Calu3 (cell line): ENCODE results near the gene HEBP2. TPM values are rescaled to one million over a fixed set of nuclear protein-coding genes. Genes with fewer than 3 reads are reported as not detected.

Experiments used
- BruUV-seq: library from RNA; stranded (reverse); fragments of 400-500 nt; replicated peaks from 2 replicates; lab custom pipeline; 2021; lab: Mats Ljungman, UMichigan
- CTCF ChIA-PET: fragments of 300-600 bp; sonication (Branson Sonifier 250); formaldehyde crosslinking; loops from one replicate; lab custom pipeline; 2022; ENCODE audit warnings: antibody characterized with exemption; lab: Charles Lee
- DNase-seq: peaks from one replicate; pipeline ENCODE4 v3.0.0; 2022
- H3K27ac Mint-ChIP-seq: one replicate; pipeline ENCODE4 v1.8.0; 2022; ENCODE audit warnings: mixed read lengths; ENCODE audit not compliant: unreplicated experiment
- H3K27me3 Mint-ChIP-seq: one replicate; pipeline ENCODE4 v1.8.0; 2022; ENCODE audit warnings: mixed read lengths; ENCODE audit not compliant: unreplicated experiment
- H3K36me3 Mint-ChIP-seq: one replicate; pipeline ENCODE4 v1.8.0; 2022; ENCODE audit warnings: mild to moderate bottlenecking, moderate library complexity, mixed read lengths; ENCODE audit not compliant: insufficient read depth, unreplicated experiment
- H3K4me1 Mint-ChIP-seq: one replicate; pipeline ENCODE4 v1.8.0; 2022; ENCODE audit warnings: mild to moderate bottlenecking, low read depth, mixed read lengths; ENCODE audit not compliant: unreplicated experiment
- H3K4me3 Mint-ChIP-seq: one replicate; pipeline ENCODE4 v1.8.0; 2022; ENCODE audit warnings: mild to moderate bottlenecking, low read depth, moderate library complexity, mixed read lengths; ENCODE audit not compliant: unreplicated experiment
- H3K9me3 Mint-ChIP-seq: one replicate; pipeline ENCODE4 v1.8.0; 2022; ENCODE audit warnings: low read depth, mixed read lengths; ENCODE audit not compliant: unreplicated experiment
- intact Hi-C: fragments of 100-400 bp; cut with micrococcal nuclease; formaldehyde crosslinking; loops from one replicate; pipeline ENCODE4 v1.10.0; 2022; ENCODE audit not compliant: unreplicated experiment
- total RNA-seq: library from RNA; stranded (reverse); gene quantifications from 2 replicates; pipeline ENCODE4 v1.2.3, GENCODE V29; 2022
- TF ChIP-seq, protein P1 (sequence below): fragments of 200-600 bp; IDR thresholded peaks from one replicate; pipeline ENCODE4 v1.8.0; 2022; ENCODE audit warnings: antibody characterized with exemption; ENCODE audit not compliant: unreplicated experiment

HEBP2 gene
- total RNA-seq, 1 experiment from 2014 or later = 33.4 TPM

GRCh38 chr6:138389551-138389950 is 14.5 kb upstream of the HEBP2 start:
- intact Hi-C loops = no loop called here
- Mint-ChIP-seq H3K4me1 (no peaks in the 10 kb centered on the region), H3K36me3 (no peaks in the 10 kb centered on the region), H3K27me3 (no peaks in the 10 kb centered on the region), H3K27ac (no peak overlapping the region), H3K9me3 (no peaks in the 10 kb centered on the region), H3K4me3 (no peak overlapping the region)
- CTCF ChIA-PET = no interaction called here
- DNase-seq = no peak
- BruUV-seq = no TSS peak
- TF ChIP-seq, protein P1, sequence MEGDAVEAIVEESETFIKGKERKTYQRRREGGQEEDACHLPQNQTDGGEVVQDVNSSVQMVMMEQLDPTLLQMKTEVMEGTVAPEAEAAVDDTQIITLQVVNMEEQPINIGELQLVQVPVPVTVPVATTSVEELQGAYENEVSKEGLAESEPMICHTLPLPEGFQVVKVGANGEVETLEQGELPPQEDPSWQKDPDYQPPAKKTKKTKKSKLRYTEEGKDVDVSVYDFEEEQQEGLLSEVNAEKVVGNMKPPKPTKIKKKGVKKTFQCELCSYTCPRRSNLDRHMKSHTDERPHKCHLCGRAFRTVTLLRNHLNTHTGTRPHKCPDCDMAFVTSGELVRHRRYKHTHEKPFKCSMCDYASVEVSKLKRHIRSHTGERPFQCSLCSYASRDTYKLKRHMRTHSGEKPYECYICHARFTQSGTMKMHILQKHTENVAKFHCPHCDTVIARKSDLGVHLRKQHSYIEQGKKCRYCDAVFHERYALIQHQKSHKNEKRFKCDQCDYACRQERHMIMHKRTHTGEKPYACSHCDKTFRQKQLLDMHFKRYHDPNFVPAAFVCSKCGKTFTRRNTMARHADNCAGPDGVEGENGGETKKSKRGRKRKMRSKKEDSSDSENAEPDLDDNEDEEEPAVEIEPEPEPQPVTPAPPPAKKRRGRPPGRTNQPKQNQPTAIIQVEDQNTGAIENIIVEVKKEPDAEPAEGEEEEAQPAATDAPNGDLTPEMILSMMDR = no peak

GRCh38 chr6:138393871-138394783 is 9.9 kb upstream of the HEBP2 start:
- Mint-ChIP-seq H3K4me3 (no peak overlapping the region), H3K4me1 (no peaks in the 10 kb centered on the region), H3K9me3 (no peaks in the 10 kb centered on the region), H3K36me3 (no peaks in the 10 kb centered on the region), H3K27me3 (no peaks in the 10 kb centered on the region), H3K27ac (no peak overlapping the region)
- CTCF ChIA-PET = interaction anchor here (0.6 kb wide), 1 partner anchor 16 kb away, joined by 4 read pairs; no protein-coding TSS in a partner anchor
- BruUV-seq = no TSS peak
- no peak for DNase-seq
- intact Hi-C loops = no loop called here
- TF ChIP-seq, protein P1 = no peak

DNA sequence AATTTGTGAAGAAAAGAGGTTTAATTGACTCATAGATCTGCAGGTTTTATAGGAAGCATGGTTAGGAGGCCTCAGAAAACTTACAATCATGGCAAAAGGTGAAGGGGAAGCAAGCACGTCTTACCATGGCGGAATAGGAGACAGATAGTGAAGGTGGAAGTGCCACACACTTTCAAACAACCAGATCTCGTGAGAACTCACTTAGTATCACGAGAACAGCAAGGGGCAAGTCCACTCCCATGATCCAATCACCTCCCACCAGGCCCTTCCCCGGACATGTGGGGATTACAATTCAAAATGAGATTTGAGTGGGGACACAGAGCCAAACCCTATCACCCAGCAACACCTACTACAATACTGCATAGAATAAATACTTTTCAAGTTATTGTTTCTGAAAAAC is 7.3 kb upstream of the HEBP2 start:
- intact Hi-C loops = no loop called here
- Mint-ChIP-seq H3K9me3 (no peaks in the 10 kb centered on the region), H3K36me3 (no peaks in the 10 kb centered on the region), H3K27me3 (no peaks in the 10 kb centered on the region), H3K27ac (no peak overlapping the region), H3K4me3 (no peak overlapping the region), H3K4me1 (no peaks in the 10 kb centered on the region)
- BruUV-seq = no TSS peak
- no peak for DNase-seq
- CTCF ChIA-PET = no interaction called here
- TF ChIP-seq, protein P1 = no peak

GRCh38 chr6:138397128-138398122 is 6.6 kb upstream of the HEBP2 start:
- Mint-ChIP-seq H3K27me3 (no peaks in the 10 kb centered on the region), H3K4me3 (no peak overlapping the region), H3K36me3 (peaks cover 4% of the 10 kb centered on the region), H3K27ac (no peak overlapping the region), H3K4me1 (no peaks in the 10 kb centered on the region), H3K9me3 (no peaks in the 10 kb centered on the region)
- CTCF ChIA-PET = interaction anchor here (1.0 kb wide), 1 partner anchor 100 kb away, joined by 3 read pairs; no protein-coding TSS in a partner anchor
- TF ChIP-seq, protein P1 = no peak
- no peak for DNase-seq
- BruUV-seq = no TSS peak
- intact Hi-C loops = no loop called here
